Peyer's patch (tissue), 4 donors: ENCODE measurements around the gene GSC2.

Experiments used
- POLR2A ChIP-seq, 2 donors: fragments of 450-650 bp; IDR thresholded peaks; one replicate each; pipeline ENCODE4 v1.5.1; 2017; ENCODE audit warnings: antibody characterized with exemption in 2 of 2, mild to moderate bottlenecking in 2 of 2, moderate library complexity in 2 of 2
- TF ChIP-seq, protein P1 (sequence below), 6 experiments: fragments of 450-650 bp in 4 of 6; fragments of 200-600 bp in 2 of 6; sonication (generic) in 1 of 6; IDR thresholded peaks; one replicate each; pipeline ENCODE4 v1.5.1; 2017 to 2019; ENCODE audit warnings: antibody characterized with exemption in 6 of 6, mild to moderate bottlenecking in 3 of 6, moderate library complexity in 1 of 6

DNA sequence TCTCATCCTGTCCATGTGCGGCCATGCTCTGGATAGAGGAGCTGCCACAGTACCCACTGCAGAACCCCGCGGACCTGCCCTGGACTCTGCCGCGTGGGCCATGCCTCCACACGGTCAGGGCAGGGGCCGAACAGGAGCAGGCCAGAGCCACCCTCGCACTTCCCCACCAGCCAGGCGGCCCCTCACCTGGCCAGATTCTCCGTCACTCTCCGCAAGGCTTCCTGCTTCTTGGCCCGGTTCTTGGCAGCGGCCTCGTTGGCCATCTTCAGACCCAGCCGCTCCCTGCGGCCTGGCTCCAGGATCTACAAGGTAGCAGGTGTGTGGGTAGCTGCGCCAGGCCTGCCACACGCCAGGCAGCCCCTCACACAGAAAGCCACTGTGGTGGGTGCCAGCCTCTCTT, 15.2 kb downstream of the GSC2 start:
- TF ChIP-seq, protein P1, sequence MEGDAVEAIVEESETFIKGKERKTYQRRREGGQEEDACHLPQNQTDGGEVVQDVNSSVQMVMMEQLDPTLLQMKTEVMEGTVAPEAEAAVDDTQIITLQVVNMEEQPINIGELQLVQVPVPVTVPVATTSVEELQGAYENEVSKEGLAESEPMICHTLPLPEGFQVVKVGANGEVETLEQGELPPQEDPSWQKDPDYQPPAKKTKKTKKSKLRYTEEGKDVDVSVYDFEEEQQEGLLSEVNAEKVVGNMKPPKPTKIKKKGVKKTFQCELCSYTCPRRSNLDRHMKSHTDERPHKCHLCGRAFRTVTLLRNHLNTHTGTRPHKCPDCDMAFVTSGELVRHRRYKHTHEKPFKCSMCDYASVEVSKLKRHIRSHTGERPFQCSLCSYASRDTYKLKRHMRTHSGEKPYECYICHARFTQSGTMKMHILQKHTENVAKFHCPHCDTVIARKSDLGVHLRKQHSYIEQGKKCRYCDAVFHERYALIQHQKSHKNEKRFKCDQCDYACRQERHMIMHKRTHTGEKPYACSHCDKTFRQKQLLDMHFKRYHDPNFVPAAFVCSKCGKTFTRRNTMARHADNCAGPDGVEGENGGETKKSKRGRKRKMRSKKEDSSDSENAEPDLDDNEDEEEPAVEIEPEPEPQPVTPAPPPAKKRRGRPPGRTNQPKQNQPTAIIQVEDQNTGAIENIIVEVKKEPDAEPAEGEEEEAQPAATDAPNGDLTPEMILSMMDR (IDR thresholded peaks at IDR 0.05) = no peak
- TF ChIP-seq POLR2A (IDR thresholded peaks at IDR 0.05) = no peak
